ENCODE data around the gene JHY.

JHY gene

GRCh38 chr11:122872046-122872445 is 10.5 kb upstream of the JHY start:
- no peak for DNase-seq

- no peak for DNase-seq
Observed at GRCh38 chr11:122874991-122875390, 7.6 kb upstream of the JHY start.

GRCh38 chr11:122877732-122878131 is 4.8 kb upstream of the JHY start:
- DNase-seq = no peak

- no peak for DNase-seq
Observed at GRCh38 chr11:122879785-122880184, 2.8 kb upstream of the JHY start.

GRCh38 chr11:122882857-122883645 is 492 bp downstream of the JHY start:
- DNase-seq = peak; percentile 74

GRCh38 chr11:122883646-122883979 is 1.1 kb downstream of the JHY start:
- DNase-seq = no peak

- no peak for DNase-seq
Observed at GRCh38 chr11:122888162-122888561, 5.6 kb downstream of the JHY start.

GRCh38 chr11:122893131-122893530 is 10.6 kb downstream of the JHY start:
- DNase-seq = no peak

- no peak for DNase-seq
Observed at GRCh38 chr11:122895563-122895962, 13.0 kb downstream of the JHY start.

- no peak for DNase-seq
Observed at GRCh38 chr11:122897606-122898210, 15.1 kb downstream of the JHY start.

GRCh38 chr11:122898799-122899198 is 16.2 kb downstream of the JHY start:
- no peak for DNase-seq

- no peak for DNase-seq
Observed at GRCh38 chr11:122900587-122901202, 18.1 kb downstream of the JHY start.

- no peak for DNase-seq
Observed at GRCh38 chr11:122902951-122903350, 20.4 kb downstream of the JHY start.

- DNase-seq = no peak
Observed at GRCh38 chr11:122910775-122911174, 28.2 kb downstream of the JHY start.

- DNase-seq = no peak
Observed at GRCh38 chr11:122917311-122917710, 34.8 kb downstream of the JHY start.

- DNase-seq = no peak
Observed at GRCh38 chr11:122918734-122919133, 36.2 kb downstream of the JHY start.

- DNase-seq = no peak
Observed at GRCh38 chr11:122920579-122920978, 38.0 kb downstream of the JHY start.

- DNase-seq = no peak
Observed at GRCh38 chr11:122922893-122923292, 40.3 kb downstream of the JHY start.

- no peak for DNase-seq
Observed at GRCh38 chr11:122923302-122923701, 40.7 kb downstream of the JHY start.

- DNase-seq = no peak
Observed at GRCh38 chr11:122931510-122931909, 49.0 kb downstream of the JHY start.

GRCh38 chr11:122933416-122933815 is 50.9 kb downstream of the JHY start:
- DNase-seq = no peak

GRCh38 chr11:122937983-122938382 is 55.4 kb downstream of the JHY start:
- no peak for DNase-seq

- no peak for DNase-seq
Observed at GRCh38 chr11:122938557-122938956, 56.0 kb downstream of the JHY start.

- no peak for DNase-seq
Observed at GRCh38 chr11:122951211-122951610, 68.7 kb downstream of the JHY start.
